GM19467 (cell line): Measurements from ENCODE around the gene CAMSAP3.

Experiments
- ATAC-seq: cut with Tn5 transposase; IDR thresholded peaks from one replicate; pipeline ENCODE4 v1.9.1; 2021; ENCODE audit warnings: mild to moderate bottlenecking, moderate library complexity; ENCODE audit not compliant: unreplicated experiment

CAMSAP3 gene

DNA sequence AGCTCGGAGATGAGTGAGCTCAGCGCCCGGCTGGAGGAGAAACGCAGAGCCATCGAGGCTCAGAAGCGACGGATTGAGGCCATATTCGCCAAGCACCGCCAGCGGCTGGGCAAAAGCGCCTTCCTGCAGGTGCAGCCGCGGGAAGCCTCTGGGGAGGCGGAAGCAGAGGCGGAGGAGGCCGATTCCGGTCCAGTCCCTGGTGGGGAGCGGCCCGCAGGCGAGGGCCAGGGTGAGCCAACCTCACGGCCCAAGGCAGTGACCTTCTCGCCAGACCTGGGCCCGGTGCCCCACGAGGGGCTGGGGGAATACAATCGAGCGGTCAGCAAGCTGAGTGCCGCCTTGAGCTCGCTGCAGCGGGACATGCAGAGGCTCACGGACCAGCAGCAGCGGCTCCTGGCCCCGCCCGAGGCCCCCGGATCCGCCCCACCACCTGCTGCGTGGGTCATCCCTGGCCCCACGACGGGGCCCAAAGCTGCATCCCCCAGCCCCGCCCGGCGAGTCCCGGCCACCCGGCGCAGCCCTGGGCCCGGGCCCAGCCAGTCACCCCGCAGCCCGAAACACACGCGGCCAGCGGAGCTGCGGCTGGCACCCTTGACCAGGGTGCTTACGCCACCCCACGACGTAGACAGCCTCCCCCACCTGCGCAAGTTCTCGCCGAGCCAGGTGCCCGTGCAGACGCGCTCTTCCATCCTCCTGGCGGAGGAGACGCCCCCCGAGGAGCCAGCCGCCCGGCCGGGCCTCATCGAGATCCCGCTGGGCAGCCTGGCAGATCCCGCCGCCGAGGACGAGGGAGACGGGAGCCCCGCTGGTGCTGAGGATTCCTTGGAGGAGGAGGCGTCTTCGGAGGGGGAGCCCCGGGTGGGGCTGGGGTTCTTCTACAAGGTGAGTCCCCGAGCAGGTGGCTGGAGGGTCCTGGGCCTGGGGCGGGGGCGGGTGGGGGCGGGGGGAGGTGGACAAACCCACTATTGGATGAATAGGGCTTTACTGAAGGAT lies 16.9 kb downstream of the CAMSAP3 start:
- ATAC-seq = no peak

DNA sequence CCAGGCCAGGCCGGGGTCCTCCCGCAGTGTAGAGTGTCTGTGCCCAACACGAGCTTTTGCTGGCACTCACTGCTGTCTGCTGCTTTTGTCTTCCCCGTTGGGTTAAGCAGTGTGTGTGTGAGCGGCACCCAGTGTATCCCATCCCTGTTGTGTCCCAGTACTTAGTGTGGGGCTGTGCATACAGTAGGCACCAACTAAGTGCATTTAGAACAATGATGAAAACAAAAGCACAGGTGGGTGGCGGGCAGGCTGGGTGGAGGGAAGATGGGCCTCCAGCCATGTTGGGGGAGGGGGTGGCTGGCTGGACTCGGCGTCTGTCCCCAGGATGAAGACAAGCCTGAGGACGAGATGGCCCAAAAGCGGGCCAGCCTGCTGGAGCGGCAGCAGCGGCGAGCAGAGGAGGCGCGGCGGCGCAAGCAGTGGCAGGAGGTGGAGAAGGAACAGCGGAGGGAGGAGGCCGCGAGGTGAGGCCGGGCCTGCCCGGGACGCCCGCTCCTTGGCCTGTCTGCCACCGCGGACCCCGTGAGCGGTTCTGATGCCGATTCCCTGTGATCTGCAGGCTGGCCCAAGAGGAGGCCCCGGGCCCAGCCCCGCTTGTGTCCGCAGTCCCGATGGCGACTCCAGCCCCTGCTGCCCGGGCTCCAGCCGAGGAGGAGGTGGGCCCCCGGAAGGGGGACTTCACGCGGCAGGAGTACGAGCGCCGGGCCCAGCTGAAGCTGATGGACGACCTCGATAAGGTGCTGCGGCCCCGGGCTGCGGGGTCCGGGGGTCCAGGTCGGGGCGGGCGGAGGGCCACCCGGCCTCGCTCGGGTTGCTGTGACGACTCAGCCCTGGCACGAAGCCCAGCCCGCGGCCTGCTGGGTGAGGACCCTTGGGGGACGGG lies 19.4 kb downstream of the CAMSAP3 start:
- ATAC-seq = no peak

DNA sequence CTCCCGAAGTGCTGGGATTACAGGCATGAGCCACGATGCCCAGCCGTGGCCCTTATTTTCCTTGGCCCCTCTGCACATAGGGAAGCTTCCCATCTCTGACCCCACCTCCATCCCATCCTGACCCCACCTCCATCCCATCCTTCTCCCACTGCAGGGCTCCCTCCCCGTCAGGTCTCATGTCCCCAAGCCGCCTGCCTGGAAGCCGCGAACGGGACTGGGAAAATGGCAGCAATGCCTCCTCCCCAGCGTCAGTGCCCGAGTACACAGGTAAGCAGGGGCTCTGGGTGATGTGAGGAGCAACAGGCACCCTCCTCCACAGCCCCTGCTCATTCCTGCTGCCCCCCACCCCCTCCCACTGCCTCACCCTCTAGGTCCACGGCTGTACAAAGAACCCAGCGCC lies 21.5 kb downstream of the CAMSAP3 start:
- ATAC-seq = no peak

DNA sequence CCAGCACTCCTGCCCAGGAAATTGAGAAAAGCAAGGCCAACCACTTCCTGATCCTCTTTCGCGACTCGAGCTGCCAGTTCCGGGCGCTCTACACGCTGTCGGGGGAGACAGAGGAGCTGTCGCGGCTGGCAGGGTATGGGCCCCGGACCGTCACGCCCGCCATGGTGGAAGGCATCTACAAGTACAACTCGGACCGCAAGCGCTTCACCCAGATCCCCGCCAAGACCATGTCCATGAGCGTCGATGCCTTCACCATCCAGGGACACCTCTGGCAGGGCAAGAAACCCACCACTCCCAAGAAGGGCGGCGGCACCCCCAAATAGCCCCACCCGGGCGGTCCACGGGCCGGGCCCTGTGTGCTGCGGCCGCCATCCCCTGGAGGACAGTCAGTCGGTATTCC lies 22.1 kb downstream of the CAMSAP3 start:
- no peak for ATAC-seq

DNA sequence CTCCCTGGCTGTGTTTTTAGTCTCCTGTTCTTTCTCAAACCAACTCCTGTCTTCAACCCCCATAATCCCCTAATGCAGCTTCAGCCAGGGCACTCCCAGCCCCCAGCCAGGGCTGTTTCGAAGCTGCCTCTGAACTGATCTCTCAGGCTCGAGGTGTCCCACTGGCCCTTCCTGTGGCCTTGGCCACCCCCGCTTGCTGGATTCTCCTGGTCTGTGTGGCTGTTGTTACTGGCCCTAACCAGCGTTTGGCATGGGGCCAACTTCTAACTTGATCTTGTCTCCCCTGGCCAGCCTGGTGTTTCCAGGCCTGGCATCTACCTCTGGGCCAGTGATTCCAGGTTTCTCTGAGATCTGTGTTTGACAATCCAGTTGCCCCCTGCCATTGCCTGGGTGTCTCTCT lies 22.7 kb downstream of the CAMSAP3 start:
- no peak for ATAC-seq

DNA sequence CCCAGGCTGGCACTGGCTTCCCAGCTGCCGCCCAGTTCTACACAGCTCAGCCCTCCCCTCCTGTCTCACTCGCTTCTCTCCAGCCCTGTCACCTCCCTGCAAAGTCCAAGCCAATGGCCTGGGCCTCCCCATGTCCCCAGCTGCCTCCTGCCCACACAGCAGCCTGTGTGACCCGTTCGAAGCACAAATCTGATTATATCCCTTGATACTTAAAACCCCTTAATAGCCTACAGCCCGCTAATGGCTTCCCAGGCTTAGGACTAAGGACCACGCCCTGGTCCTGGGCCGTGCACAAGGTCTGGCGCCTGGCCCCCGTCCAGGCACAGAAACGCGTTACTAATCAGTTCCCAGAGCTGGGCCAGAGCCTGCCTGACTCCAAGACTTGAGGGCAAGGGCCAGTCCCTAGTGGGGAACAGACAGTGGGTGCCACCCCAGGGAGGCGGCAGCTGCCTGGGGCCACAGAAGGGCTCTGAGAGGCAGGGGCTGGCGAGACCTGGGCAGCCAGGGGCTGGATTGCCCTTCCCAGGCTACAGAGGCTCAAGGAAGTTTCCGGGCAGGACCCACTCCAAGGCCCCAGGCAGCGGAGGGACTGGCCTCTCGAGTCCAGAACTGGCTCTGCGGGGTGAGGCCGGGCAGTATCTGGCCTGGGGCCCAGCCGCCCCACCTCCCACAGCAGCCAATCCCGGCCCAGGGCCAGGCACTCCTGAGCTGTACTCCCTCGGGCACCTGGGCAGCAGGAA lies 23.3 kb downstream of the CAMSAP3 start:
- ATAC-seq = no peak

DNA sequence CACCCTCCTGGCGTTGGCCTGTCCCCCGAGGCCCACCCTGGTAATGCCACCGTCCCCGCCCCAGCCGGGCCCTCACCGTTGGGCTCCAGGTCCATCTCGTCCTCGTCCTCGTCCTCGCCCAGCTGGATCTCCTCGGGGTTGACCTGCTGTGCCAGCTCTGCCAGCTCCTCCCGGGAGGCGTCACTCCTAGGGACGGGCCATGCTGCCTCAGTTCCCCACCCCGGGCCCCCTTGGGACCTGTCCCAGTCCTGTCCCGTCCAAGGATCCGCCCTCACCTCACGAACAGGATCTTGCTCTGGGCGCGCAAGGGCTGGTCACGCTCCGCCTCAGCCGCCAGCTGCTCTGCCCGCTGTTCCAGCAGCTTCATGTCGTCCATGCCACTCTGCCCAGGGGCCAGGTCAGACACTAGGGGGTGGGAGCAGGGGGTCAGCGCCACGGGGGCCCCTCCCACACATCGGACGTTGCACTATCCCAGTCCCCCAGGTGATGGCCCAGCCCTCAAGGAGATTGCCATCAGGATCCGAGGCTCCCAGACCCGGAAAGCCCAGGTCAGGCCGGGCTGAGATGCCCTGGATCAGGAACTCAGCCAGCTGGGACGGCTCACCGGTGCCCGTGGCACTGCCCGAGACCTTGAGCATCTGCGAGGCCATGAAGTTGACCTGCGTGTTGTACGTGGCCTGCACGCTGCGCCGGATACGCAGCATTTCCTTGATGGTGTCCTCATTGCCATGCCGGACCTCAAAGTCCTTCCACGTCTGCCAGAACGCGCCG lies 24.2 kb downstream of the CAMSAP3 start:
- ATAC-seq = no peak

DNA sequence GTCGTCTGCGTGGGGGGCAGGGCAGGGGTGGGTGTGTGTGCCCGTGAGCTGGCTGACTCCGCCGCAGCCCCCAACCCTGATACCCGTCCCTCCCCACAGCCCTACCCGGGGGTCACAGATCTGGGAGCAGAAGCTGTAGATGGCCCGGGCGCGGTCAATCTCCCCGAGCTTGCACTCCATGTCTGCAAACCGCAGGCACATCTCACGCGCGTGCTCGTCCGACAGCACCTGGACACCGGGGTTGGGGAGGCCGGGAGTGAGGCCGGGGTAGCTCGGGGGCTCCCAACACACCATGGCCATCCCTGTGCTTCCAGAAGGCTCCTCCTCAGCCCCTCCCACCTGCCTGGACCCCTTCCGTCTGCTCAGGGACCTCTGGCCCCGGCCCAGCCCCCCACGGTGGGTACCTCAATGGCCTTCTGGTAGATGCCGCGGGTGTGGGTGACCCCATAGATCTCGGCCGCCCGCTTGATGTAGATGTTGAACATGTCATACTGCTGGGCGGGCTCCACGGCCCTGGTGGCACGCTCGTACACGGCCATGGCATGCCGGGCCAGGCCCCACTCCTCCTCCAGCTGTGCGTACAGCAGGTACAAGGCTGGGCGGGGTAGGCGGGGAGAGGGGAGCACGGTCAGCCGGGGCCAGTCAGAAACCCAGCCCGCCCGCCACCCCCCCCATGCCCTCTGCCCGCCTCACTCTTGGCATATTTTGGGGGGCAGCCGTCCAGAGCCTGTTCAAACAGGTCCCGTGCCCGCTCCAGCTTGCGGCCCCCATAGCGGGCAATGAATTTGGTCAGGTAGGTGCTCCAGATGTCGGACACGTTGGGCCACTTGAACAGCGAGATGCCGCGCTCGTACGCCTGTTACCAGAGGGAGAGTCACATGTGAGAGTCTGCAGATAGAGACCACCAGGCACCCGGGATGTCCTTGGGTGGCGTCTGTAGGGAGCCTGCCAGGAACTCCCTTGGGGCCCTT lies 25.1 kb downstream of the CAMSAP3 start:
- no peak for ATAC-seq

DNA sequence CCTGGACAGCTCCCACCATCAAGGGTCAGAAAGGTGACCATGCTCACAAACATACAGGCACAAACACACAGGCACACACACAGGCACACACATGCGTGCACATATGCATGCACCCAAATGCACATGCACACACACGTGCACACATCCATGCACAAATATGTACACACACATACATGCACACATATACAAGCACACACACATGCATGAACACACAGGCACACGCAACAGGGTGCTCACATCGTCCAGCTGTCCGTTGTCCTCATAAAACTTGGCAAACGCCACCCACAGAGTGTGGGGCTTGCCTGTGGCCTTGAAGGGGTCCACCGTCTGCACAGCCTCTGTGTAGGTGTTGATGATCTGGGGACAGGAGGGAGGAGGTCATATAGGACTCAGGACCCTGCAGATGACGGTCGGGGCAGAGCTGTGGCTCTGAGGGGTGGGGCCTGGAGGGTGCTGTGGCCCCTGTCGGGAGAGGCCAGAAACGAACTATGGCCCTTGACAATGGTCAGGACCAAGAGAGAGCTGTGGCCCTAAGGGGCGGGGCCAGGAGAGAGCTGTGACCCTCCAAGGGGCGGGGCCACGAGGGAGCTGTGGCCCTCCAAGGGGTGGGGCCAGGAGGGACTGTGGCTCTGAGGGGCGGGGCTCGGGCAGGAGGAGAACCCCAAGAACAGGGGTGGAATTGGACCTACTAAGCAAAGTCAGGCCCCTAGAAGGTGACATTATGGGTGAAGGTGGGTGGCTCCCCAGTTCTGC lies 27.4 kb downstream of the CAMSAP3 start:
- ATAC-seq = no peak

DNA sequence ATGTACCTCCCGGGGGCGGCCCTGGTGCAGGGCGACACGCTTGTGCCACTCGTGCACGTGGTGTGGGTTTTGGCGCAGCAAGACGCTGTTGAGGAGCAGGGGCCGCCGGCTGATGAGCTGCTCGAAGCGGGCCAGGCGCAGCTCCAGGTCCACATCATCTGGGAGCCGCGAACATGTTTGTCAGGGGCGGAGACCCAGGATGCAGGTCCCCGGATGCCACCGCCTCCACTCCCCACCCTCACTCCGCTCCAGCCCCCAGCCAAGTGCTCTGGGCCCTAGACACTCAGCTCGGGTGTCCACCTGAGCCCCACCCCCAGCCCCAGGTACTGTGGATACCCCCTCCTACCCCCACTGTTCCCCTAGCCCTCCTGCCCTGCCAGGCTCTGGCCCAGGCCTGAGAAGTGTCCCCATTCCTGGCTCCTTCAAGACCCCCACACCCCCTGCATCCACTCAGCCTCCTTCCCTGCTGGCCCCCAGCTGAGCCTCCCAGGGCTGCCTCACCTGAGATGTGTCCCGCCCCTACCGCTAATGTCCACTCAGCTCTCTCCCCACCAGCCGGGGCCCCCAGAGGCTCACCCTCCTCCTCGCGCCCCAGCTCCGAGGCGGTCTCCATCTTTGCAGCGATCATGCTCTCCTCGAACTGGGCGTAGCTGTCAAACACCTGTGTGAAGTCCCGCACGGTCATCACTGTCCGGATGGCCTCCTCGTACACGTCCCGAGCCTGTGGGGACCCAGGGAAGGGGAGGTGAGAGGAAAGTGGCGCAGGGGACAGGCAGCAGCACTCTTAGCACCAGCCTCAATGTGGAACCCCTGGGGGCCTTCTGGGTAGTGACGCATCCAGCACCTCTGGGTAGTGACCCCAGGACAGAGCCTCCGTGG lies 28.3 kb downstream of the CAMSAP3 start:
- ATAC-seq = no peak

DNA sequence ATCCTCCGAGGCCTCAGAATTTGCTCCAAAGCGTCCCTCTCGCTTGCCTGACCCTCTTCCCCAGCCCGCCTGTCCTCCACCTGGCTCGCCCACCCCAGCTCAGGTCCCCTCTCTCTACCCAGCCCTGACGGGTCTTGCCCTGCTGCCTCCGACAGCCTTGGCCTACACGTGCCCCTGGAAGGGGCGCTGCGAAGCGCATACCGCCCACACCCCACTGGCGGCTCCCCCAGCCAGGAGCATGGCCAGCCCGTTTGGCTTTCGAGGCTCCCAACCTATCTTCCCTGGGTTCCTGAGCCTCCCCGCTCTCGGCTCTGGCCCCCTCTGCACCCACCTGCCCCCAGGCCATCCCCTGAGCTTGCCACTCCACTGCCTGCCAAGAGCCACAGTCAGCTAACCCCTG lies 29.1 kb downstream of the CAMSAP3 start:
- no peak for ATAC-seq

DNA sequence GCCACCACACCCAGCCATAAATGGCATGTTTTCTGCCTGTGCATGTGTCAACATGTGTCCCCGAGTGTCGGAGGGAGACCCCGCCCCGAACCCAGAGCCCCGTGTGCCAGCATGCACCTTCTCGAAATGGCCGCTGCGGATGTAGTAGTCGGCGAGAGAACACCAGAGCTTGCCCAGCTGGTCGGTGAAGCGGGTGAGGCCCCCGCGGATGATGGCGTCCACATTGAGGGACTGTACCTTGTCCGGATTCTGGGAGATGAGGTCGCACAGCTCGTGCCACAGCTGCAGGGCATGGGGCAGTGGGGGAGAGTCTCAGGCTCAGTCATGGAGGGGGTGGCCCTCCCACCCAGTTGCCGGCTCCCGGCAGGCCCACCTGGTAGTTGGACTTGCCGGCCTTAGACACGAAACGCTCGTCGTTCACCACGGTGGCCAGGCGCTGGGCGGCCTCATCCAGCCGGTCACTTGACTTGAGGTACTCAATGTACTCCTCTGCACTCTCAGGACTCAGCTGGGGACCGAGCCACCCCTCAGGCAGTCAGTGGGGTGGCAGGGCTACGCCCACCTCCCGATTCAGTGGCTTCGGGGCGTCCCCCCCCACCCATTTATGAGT lies 30.2 kb downstream of the CAMSAP3 start:
- no peak for ATAC-seq

DNA sequence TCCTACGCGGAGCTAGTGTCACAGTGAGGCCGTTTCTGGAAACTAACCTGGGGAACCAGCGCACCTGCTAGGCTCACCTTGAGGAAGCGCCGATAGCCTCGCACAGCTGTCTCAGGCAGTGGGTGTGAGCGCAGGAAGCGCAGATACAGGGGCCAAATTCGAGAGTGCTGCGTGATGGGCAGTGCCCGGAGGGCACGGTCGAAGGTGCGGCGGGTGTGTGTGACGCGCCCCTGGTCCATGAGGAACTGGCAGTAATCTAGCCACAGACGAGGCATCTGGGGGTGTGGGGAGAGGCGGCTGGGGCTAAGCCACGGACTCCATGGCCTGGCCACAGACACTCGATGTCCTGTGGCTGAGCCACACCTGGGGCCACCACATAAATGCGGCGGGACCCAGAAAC lies 31.5 kb downstream of the CAMSAP3 start:
- ATAC-seq = no peak

DNA sequence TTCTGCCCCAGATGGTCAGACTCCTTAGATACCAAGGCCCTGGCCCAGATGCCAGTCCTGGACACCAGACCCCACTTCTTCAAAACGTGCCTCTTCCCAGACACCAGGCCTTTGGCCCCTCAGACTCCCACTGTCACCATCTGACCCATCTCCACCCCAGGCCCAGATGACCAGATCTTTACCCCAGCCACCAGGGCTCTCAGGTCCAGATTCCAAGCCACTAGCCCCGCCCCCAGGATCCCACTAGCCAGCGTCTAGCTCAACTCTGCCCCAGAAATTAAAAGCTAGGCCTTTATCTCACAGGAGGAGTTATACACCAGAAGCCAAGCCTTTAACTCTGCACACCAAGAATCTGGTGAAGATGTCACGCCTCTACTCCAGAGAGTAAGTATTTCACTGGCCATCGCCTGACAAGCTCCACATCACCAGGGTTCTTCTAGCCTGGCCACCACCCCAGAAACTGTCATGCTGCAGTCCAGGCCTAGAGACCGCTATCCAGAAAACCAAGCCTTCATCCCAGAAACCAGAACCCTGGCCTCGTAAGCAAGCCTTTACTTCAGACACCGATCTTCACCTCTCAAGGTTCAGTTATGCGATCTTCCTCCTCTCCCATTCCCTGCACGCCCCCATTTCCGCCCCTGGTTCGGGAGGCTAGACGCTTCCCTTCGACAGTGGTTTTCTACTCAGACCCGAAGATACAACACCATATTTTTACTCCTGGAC lies 33.1 kb downstream of the CAMSAP3 start:
- ATAC-seq = no peak

DNA sequence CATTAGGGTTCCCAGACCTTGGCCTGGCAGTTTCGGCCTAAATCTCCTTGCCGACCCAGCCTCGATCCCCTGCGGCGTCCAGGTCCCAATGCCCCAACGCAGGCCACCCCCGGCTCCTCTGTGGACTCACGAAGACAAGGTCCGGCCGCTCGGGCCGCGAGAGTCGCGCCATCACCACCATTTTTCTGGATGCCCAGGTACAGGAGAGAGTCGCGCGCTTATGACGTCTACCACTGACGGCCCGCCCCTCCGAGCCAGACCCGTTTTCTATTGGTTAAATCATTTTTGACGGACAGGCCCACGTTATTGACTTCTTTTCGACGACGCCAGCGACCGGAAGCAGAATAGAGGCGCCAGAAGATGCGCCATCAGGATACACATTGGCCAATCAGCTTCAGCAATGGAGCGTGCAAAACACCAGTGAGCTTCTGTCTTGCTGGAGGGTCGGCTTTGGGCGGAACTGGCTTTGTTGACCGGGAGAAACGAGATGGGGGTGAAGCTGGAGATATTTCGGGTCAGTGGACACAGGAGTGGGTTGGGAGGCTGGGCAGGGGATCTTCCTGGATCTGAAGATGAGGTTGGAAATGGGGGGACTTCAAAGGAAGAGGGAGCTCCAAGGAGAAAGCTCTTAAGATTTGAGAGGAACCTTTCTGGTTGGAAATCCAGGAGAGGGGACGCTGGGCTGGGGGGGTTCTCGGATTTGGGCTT lies 33.8 kb downstream of the CAMSAP3 start, which contains the start of the genes PET100 and XAB2:
TSS of gene PET100 (plus strand) at position 447 of the 708 bp plus-strand sequence. CDS start at position 488, 41 bp downstream.
TSS of gene XAB2 (minus strand) at position 199 of the 708 bp plus-strand sequence. CDS start at position 181, 18 bp downstream.
- ATAC-seq = peak; percentile 88
